ENCODE measurements around the gene YEATS2. TPM values are rescaled to one million over a fixed set of nuclear protein-coding genes. Genes with fewer than 3 reads are reported as not detected.
A peak's percentile ranks its signal among the peaks of the same experiment; 100 is the strongest.

YEATS2 gene
- total and polyA plus RNA-seq, 2 of the 4 experiments (the other 2 are of a cell fraction), result 30.1 to 43.0 TPM

- Histone ChIP-seq H3K9ac (ENCODE audit: low read depth, low read length) (no peak overlapping the region), H2BK120ac (ENCODE audit: low read depth, low read length) (no peak overlapping the region), H3K79me1 (ENCODE audit: low read depth in 1 of 2, low read length in 2 of 2) (peaks cover 5 to 21% of the 10 kb centered on the region in 2 experiments; a peak in 3 of 4 replicates), H3K36me3 (ENCODE audit: control insufficient read depth, insufficient read depth, low read length) (no peaks in the 10 kb centered on the region), H3K9me1 (ENCODE audit: insufficient read depth, low read length) (peaks cover 4% of the 10 kb centered on the region), H4K8ac (ENCODE audit: low read depth in 2 of 2, low read length in 2 of 2) (no peak overlapping the region), H3K4me1 (ENCODE audit: control insufficient read depth, insufficient read depth, low read length) (no peaks in the 10 kb centered on the region; the same call in 1 of the 2 replicates), H2BK15ac (ENCODE audit: low read depth, low read length) (no peak overlapping the region), H3K9me3 (ENCODE audit: control insufficient read depth, insufficient read depth, low read length) (no peaks in the 10 kb centered on the region), H3K18ac (ENCODE audit: low read depth, low read length) (no peak overlapping the region), H3K4me3 (ENCODE audit: insufficient read depth, low read depth, low read length) (no peak overlapping the region), H4K5ac (ENCODE audit: low read depth, low read length) (no peak overlapping the region), H2AK5ac (ENCODE audit: low read depth, low read length) (no peak overlapping the region; the same call in 1 of the 2 replicates), H4K91ac (ENCODE audit: insufficient read depth, low read depth, low read length) (no peak overlapping the region), H3K27me3 (ENCODE audit: control insufficient read depth, insufficient read depth, low read length) (no peaks in the 10 kb centered on the region), H3K4me2 (ENCODE audit: low read depth, low read length) (no peak overlapping the region), H3K23ac (ENCODE audit: low read depth, low read length) (no peak overlapping the region), H3K56ac (ENCODE audit: extremely low read depth, insufficient read depth, low read length) (no peak overlapping the region), H2AFZ (replicated peaks; ENCODE audit: low read length, poor library complexity) (peak overlapping the region; percentile 27), H4K20me1 (ENCODE audit: insufficient read depth, low read length) (peaks cover 21% of the 10 kb centered on the region), H3K27ac (ENCODE audit: insufficient read depth, low read length) (no peak overlapping the region), H3K4ac (ENCODE audit: low read depth, low read length) (no peak overlapping the region), H2BK5ac (ENCODE audit: low read depth, low read length, poor library complexity, severe bottlenecking) (no peak overlapping the region), H2AK9ac (replicated peaks; ENCODE audit: low read depth, low read length, poor library complexity) (peak overlapping the region; percentile 47), H3K14ac (replicated peaks; ENCODE audit: low read depth, low read length) (no peak overlapping the region), H2BK20ac (ENCODE audit: low read depth, low read length) (no peak overlapping the region)
- ATAC-seq (ENCODE audit: low read depth) (no peak), DNase-seq (no peak)
- no TSS peak for BruUV-seq (replicated peaks)
- TF ChIP-seq RCOR1 (IDR thresholded peaks at IDR 0.05; ENCODE audit: insufficient replicate concordance, low read length) (no peak), MAZ (IDR thresholded peaks at IDR 0.05; ENCODE audit: borderline replicate concordance, low read depth, low read length) (no peak), CHD1 (IDR thresholded peaks at IDR 0.05; ENCODE audit: low read depth, low read length) (no peak), RAD21 (IDR thresholded peaks at IDR 0.05; ENCODE audit: low read length) (no peak), BHLHE40 (IDR thresholded peaks at IDR 0.05; ENCODE audit: low read depth, low read length) (no peak), FOS (IDR thresholded peaks at IDR 0.05; ENCODE audit: low read depth, low read length) (no peak), CEBPB (IDR thresholded peaks at IDR 0.05; ENCODE audit: low read depth, low read length) (no peak), RFX5 (IDR thresholded peaks at IDR 0.05; ENCODE audit: low read depth, low read length) (no peak), MXI1 (IDR thresholded peaks at IDR 0.05; ENCODE audit: borderline replicate concordance, low read depth, low read length) (no peak), SMC3 (IDR thresholded peaks at IDR 0.05; ENCODE audit: low read depth, low read length) (no peak), MAFK (IDR thresholded peaks at IDR 0.05; ENCODE audit: low read depth, low read length) (no peak)
- TF ChIP-seq, protein P1, sequence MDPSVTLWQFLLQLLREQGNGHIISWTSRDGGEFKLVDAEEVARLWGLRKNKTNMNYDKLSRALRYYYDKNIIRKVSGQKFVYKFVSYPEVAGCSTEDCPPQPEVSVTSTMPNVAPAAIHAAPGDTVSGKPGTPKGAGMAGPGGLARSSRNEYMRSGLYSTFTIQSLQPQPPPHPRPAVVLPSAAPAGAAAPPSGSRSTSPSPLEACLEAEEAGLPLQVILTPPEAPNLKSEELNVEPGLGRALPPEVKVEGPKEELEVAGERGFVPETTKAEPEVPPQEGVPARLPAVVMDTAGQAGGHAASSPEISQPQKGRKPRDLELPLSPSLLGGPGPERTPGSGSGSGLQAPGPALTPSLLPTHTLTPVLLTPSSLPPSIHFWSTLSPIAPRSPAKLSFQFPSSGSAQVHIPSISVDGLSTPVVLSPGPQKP (IDR thresholded peaks at IDR 0.05; ENCODE audit: borderline replicate concordance, low read depth, low read length), result no peak
- TF ChIP-seq, protein P2, sequence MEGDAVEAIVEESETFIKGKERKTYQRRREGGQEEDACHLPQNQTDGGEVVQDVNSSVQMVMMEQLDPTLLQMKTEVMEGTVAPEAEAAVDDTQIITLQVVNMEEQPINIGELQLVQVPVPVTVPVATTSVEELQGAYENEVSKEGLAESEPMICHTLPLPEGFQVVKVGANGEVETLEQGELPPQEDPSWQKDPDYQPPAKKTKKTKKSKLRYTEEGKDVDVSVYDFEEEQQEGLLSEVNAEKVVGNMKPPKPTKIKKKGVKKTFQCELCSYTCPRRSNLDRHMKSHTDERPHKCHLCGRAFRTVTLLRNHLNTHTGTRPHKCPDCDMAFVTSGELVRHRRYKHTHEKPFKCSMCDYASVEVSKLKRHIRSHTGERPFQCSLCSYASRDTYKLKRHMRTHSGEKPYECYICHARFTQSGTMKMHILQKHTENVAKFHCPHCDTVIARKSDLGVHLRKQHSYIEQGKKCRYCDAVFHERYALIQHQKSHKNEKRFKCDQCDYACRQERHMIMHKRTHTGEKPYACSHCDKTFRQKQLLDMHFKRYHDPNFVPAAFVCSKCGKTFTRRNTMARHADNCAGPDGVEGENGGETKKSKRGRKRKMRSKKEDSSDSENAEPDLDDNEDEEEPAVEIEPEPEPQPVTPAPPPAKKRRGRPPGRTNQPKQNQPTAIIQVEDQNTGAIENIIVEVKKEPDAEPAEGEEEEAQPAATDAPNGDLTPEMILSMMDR (conservative IDR thresholded peaks at IDR 0.05; ENCODE audit: low read depth, low read length), result no peak
- dilution Hi-C loops (cut with HindIII; ENCODE audit: low sequenced_read_pairs, unreplicated experiment) (no loop called here), intact Hi-C loops (cut with micrococcal nuclease) (no loop called here), in situ Hi-C loops (cut with MboI; ENCODE audit: low sequenced_read_pairs) (no loop called here)
- ChIA-PET CTCF (interaction anchor here (0.6 kb wide), 1 partner anchor 188 kb away, joined by 5 read pairs; no protein-coding TSS in a partner anchor), POLR2A (ENCODE audit: unreplicated experiment) (no interaction called here)
- 93% methylated on average over 3 of the region's 7 CpGs; no CpG with 5 or more reads in 1 of the 2 experiments for WGBS, 2 experiments (ENCODE audit: extremely low coverage in 2 of 2, insufficient read length in 1 of 2)
Measured at GRCh38 chr3:183695569-183696364, 1.8 kb upstream of the YEATS2 start.

Measured in IMR-90 (cell line).